Measurements from ENCODE around the gene TNFAIP2.

Gene TNFAIP2

DNA sequence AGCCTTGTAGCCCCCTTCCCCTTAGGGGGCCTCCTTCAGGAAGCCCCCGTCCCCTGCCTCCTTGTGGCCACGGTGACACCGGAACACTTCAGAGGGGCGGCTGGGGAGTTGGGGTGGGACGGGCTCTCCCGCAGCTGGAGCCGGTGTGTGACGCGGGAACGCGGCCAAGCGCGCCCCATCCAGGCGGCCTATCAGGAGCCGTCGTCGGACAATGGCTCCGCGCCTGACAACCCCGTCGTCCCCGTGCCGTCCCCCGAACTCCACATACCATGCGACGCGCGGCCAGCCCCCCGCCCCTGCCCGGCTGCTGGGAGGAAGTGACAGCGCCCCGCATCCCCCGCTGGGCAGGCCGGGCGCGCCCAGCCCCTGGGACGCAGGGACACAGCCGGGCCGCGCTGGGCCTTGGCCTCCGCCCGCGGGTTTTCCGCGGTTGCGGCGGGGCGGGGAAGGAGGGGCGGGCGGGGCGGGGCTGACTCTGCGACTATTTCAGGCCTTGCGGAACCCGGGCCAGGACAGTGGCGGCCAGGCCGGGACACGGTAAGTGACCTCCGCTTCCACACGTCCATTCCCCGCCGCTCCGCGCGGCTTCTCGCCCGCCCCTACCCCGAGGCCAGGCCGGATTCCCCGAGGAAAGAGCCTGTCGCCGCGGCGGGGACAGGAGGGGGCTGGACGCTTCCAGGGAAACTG lies at the start of gene TNFAIP2:
Gene TNFAIP2, plus strand, starts transcription at position 515 of the 687 bp plus-strand sequence. CDS start 2,997 bp downstream, outside the sequence.
- DNase-seq (ENCODE audit: low read depth): no peak

DNA sequence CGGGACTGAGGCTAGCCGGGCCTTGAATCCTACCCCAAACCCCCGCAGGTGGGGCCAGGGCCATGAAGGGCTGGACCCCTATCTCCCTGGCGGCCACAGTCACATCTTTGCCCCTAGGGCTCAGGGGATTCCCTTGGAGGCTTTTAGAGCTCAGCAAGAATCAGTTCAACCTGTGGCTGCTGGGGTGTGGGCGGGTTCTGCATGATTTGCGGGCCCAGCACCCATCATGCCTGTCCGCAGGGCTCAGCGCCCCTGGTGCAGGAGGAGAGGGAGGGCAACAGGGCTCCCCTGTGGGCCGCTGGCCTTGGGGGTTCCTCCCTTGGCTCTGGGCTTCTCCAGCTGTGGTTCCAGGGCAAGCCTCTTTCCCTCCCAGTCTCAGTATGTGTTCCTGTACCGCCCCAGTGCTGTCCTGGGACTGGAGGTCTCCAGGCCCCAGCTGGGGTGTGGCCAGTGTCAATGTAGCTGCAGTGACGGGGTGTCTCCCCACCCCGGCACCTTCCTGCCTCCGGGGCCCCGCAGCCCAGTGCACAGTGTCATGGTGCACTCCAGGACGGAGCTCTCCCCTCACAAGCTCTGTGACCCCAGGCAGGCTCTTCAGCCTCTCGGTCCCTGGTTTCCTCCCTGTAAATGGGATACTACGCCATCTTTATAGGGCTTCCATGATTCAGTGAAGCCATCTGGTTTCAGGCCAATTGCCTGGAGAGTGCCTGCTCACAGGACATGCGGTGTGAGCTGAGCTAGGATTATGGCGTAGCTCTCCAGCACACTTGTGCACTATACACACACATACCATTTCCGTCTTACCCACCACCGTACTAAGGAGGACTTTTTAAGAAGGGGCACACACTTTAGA lies 49.2 kb upstream of the TNFAIP2 start:
- DNase-seq (ENCODE audit: low read depth): no peak

DNA sequence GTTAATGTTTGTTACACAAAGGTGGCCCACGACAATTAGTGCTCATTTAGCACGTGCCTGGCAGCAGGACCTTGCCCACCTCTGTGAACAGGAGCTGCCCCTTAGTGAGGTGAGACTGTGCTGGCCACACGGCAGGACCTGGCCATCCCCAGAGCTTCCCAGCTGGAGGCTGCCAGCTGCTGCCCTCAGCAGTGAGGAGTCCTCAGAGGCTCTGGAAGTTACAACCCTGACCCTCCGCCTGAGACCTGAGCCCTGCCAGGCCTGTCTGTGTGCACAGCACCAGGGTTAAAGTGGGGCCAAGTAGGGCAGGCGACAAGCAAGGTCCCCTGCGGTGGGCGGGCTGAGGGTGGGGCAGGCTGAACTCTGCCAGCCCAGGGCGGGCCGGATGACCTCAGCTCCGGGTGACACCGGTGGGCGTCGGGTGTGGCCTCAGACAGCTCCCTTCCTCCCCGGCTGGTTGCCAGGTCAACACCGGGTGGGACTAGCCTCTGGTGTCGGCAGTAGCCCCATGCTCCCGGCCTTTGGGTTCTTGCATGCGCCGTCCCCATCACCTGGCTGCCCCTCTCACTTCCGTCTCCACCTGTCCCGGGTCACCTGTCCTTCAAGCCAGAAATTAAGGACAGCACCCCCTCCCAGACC lies 48.4 kb upstream of the TNFAIP2 start:
- DNase-seq (ENCODE audit: low read depth): no peak

DNA sequence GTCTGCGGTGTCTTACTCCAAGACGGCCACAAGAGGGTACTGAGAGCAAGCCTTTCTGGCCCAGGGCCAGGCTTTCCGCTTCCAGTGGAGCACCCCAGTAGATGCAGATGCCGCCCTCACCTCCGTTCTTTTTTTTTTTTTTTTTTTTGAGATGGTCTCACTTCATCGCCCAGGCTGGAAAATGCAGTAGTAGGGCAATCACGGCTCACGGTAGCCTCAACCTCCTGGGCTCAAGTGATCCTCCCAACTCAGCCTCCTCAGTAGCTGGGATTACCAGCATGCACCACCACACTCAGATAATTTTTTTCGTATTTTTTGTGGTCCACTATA lies 44.9 kb upstream of the TNFAIP2 start:
- peak; percentile 45 for DNase-seq (ENCODE audit: low read depth)

DNA sequence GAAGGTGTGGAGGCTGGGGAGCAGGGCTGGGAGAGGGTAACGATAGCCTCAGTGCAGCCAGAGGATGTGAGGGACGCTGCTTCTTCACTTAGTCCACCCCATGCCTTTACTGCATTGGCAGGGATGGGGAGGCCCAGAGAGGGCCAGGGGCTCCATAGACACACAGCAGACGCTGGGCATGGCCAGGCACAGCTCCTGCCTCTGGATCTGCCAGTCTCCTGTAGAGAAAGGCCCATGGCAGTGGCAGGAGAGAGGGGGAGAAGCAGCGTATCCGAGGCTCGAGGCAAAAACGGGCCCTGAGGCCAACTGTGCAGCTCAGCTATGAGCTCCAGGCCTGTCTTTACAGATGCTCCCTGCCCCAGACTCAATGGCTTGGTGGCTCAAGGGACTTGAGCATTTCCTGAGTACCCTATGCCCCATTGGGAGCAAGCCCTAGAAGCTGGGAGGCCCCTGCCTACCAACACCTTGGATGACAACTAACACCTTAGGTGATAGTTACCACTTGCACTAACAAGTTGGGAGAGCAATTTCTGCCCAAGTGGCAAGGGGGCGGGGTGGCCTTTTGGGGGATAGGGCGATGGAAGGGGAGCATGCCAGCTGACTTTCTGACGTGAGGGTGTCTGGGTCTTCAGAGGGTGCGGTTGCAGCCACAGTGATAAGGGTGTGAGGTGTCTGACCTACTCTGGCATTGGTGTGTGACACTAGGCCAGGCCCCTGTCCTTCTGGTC lies 44.2 kb upstream of the TNFAIP2 start:
- no peak for DNase-seq (ENCODE audit: low read depth)

GRCh38 chr14:103081951-103082350 lies 41.3 kb upstream of the TNFAIP2 start:
- DNase-seq (ENCODE audit: low read depth): no peak

DNA sequence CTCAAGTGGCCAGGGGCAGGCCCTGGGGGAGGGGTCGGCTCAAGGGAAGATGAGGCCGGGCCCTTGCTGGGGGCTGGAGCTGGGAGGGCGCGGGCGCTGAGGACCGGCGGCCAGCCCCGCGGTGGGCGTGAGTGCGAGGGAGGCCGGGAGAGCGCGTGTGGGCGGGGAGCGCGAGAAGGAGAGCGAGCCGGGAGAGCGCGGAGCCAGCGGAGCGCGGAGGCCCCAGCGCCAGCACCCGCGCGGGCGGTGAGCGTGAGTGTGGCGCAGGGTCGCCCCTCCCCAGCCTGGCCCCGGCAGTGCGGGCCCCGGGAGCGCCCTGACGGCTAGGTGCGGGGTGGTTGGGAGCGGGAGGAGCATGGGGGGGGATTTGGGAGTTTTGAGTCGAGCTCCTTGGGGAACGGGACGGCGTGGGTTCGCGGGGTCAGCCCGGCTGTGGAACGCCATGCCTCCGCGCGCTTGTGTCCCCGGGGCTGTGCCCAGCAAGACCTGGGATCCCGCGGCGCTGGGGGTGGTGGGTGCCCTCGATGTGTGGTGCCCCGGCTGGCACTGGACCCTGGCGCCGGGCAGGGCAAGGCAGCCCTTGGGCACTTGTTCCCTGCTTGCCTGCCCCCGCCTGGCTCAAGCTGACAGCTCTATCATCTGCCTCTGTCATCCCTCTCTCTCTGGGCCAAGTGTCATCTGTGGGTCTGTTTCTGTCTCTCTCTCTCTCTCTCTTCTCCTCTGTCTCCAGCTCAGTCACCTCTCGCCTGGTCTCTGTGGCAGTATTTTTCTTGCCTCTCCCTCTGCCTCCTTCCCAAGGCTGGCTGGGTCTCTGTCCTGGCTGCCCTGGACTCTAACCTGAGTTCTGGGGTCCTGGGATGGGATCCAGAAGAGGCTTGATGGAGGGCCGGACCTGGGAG lies 39.0 kb upstream of the TNFAIP2 start, which contains the start of gene LBHD2:
Gene LBHD2, plus strand, starts transcription at position 190 of the 899 bp plus-strand sequence. CDS start 1,803 bp downstream, outside the sequence.
- DNase-seq (ENCODE audit: low read depth): no peak

DNA sequence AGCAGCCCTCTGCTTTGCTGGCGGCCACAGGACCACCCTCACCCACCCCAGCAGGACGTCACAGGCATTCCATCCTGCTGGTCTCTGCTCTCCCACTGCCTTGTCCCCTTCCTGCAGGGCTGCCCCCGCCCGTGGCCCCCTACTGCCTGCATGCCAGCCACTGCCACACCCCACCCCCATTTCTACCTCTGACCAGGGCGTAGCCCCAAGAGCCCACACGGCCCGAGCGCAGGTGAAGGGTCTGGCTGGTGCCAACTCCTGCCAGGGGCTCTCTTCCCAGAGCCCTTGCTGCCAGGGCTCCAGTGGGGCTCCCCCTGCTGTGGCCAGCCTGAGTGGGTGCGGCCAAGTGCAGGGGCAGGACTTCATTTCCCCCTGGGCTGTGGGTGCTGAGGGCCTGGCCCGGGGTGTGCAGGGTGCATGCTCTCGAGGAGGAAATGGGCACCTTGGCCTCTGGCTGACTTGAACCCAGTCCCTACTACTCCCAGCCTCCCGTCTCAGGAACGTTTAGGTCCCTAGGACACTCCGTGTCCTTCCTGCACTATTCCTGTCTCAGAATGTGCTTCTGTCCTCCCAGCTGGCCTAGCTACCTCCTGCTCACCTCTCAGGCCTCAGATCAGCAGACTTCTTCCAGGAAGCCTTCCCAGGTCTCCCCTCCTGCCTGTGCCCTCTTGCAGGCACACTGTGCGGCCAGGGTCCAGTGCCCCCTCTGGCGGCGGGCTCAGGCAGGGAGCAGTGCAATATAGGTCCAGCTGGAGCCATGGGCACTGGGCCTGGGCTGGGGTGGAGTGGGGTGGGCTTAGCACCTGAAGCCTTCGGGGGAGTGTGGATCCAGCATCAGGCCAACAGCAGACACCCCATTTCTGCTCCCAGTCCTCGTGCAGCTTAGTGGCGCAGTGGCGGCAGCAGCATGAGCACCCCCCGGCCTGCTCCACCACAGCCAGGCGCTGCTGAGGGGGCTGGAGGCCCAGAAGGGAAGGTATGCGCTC lies 37.9 kb upstream of the TNFAIP2 start:
- no peak for DNase-seq (ENCODE audit: low read depth)

- DNase-seq (ENCODE audit: low read depth): no peak
Observed at GRCh38 chr14:103086771-103087342, 36.4 kb upstream of the TNFAIP2 start.

GRCh38 chr14:103087343-103087835 lies 35.9 kb upstream of the TNFAIP2 start:
- no peak for DNase-seq (ENCODE audit: low read depth)

DNA sequence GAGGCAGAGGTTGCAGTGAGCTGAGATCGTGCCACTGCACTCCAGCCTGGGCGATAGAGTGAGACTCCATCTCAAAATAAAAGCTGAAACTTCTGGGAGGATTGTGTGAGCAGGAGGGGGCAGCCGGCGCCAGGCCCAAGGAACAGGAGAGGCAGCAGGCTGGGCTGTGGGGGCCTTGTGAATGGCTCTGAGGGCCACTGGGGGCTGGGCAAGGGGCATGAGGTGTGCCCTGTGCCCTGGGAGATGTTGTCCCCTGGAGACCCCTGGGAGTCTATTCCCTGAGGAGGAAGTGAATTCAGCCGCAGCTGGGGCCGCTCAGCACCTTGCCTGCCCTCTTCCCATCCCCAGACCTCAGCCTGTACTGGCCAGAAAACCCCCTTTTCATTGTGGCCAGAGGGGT lies 34.3 kb upstream of the TNFAIP2 start:
- DNase-seq (ENCODE audit: low read depth): no peak

- no peak for DNase-seq (ENCODE audit: low read depth)
Observed at GRCh38 chr14:103089386-103090335, 33.6 kb upstream of the TNFAIP2 start.

GRCh38 chr14:103090481-103091020 lies 32.7 kb upstream of the TNFAIP2 start:
- DNase-seq (ENCODE audit: low read depth): no peak

DNA sequence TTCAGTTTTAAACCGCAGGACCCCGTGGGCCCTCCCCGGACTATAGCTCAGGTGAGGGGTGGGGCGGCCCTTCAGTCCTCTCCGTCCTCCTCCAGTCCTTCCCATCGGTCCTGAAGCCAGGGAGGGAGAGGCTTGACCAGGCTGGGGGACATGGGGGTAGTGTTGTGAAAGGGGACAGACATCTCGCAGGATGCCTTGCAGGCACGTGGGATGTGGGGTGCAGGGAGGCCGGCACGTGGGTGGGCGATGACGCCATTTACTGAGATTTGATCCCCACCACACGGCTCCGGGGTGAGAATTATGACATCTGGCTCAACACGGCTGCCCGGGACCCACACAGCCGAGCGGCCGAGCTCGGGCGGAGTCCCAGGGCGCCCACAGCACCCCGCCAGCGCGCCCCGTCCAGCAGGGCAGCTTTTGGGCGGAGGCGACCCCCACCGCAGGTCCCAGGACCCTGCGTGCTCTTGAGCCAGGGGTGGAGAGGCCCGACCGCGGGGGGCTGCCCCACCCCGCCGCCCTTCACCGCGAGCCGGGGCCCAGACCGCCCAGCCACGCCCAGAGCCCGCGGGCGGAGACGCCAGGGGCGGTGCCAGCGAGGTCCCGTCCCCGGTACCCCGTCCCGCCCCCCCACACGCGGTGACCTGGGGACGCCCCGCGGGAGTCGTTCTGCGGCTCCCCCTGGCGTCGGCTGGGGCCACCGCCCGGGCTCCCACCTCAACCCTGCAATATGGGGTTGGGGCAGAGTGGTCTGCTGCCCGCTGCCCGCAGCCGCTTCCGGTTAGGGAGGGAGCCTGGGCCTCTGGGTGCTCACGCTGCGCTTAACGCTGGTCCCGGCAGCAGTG lies 32.0 kb upstream of the TNFAIP2 start:
- DNase-seq (ENCODE audit: low read depth): peak; percentile 56

- DNase-seq (ENCODE audit: low read depth): no peak
Observed at GRCh38 chr14:103091883-103092222, 31.4 kb upstream of the TNFAIP2 start.

DNA sequence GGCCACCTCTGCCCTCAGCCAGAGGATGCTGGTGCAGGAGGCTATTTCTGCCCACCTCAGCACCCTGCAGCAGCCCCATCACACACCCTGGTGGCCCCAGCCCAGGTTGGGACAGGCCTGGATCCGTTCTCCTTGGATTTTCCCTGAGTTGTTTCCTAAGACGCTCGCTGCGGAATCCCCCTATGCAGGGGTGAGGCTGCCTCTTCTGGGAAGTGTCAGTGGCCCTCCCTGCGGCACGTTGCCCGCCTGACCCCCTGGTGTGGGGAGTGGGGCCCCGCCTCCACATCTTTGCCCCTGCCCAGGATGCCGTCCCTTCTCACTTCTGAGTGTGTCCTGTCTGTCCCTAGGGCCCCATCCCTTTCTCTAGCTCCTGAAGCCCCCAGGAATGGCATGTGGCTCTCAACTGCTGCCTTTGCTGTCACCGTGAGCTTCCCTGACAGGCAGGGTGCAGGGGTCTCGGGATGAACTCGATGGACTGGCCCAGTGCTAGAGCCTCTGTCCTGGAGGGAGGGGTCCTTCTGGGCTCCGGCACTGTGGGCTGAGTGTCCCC lies 29.3 kb upstream of the TNFAIP2 start:
- DNase-seq (ENCODE audit: low read depth): no peak
